Upper lobe of left lung (tissue), 4 donors: ENCODE results near the gene COL17A1.

Experiments
- EP300 ChIP-seq, 4 donors: sonication (generic); formaldehyde crosslinking; IDR thresholded peaks; one replicate each; pipeline ENCODE4 v1.5.1; 2017; ENCODE audit warnings: antibody characterized with exemption in 4 of 4, control low read depth in 2 of 4
- TF ChIP-seq, protein P1 (sequence below), 6 experiments: fragments of 450-650 bp in 4 of 6; fragments of 200-600 bp in 2 of 6; sonication (generic) in 2 of 6; IDR thresholded peaks; one replicate each; pipeline ENCODE4 v1.5.1; 2016 to 2019; ENCODE audit warnings: antibody characterized with exemption in 6 of 6

DNA sequence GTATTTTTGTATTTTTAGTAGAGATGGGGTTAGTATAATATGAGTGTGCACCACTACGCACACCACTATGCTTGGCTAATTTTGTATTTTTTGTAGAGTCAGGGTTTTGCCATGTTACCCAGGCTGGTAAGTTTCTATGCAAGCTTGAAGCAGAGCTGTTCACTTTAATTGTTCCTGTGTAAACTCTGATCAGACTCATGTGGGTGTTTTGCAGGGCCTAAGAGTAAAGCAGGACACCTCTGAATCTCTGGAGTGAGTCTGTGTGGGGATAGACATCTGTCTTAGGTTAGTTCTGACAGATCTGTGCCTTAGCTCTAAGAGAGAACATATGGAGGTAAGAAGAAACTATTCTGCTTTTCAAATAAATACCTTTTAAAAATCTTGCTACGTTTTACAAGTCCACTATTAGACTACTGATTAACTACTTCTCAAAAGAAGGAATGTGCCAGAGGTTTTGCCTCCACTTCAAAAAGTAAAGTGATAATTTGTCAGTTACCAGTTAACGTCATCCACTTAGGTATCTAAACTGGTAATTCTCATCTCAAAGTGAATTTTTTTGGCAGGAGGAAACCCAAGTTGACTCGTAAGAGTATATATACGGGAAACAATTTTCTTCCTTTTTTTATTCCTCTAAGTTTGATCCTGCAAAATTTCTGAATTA lies 1.1 kb downstream of the COL17A1 start:
- TF ChIP-seq, protein P1, sequence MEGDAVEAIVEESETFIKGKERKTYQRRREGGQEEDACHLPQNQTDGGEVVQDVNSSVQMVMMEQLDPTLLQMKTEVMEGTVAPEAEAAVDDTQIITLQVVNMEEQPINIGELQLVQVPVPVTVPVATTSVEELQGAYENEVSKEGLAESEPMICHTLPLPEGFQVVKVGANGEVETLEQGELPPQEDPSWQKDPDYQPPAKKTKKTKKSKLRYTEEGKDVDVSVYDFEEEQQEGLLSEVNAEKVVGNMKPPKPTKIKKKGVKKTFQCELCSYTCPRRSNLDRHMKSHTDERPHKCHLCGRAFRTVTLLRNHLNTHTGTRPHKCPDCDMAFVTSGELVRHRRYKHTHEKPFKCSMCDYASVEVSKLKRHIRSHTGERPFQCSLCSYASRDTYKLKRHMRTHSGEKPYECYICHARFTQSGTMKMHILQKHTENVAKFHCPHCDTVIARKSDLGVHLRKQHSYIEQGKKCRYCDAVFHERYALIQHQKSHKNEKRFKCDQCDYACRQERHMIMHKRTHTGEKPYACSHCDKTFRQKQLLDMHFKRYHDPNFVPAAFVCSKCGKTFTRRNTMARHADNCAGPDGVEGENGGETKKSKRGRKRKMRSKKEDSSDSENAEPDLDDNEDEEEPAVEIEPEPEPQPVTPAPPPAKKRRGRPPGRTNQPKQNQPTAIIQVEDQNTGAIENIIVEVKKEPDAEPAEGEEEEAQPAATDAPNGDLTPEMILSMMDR (IDR thresholded peaks at IDR 0.05): no peak
- no peak for TF ChIP-seq EP300 (IDR thresholded peaks at IDR 0.05)
